PC-9 (cell line): Measurements from ENCODE around the gene EP400. TPM values are rescaled to one million over a fixed set of nuclear protein-coding genes. Genes with fewer than 3 reads are reported as not detected.

Source experiments
- BruUV-seq: library from RNA; stranded (reverse); fragments of 400-500 nt; replicated peaks from 2 replicates; lab custom pipeline; 2021; lab: Mats Ljungman, UMichigan
- CTCF ChIA-PET: fragments of 300-600 bp; sonication (Branson Sonifier 250); formaldehyde crosslinking; loops from one replicate; lab custom pipeline; 2022; ENCODE audit warnings: antibody characterized with exemption; lab: Charles Lee
- POLR2A ChIA-PET: fragments of 300-600 bp; sonication (Branson Sonifier 250); formaldehyde crosslinking; loops from one replicate; lab custom pipeline; 2022; ENCODE audit warnings: antibody characterized with exemption; ENCODE audit not compliant: unreplicated experiment; lab: Charles Lee
- DNase-seq, 2 experiments: peaks; one replicate each; pipeline versions ENCODE4 v3.0.0 to v3.0.0-alpha.2; 2015 to 2022; ENCODE audit warnings: mixed read lengths in 1 of 2
- H2AFZ ChIP-seq: fragments of 200-600 bp; sonication (generic); 2 replicates; pipeline ENCODE4 v1.8.1; 2017; ENCODE audit warnings: antibody characterized with exemption
- H3F3A ChIP-seq: fragments of 200-600 bp; sonication (generic); 2 replicates; pipeline ENCODE4 v1.8.1; 2017; ENCODE audit warnings: antibody characterized with exemption, mild to moderate bottlenecking, low read depth; ENCODE audit not compliant: insufficient read depth
- H3K27ac ChIP-seq: fragments of 200-600 bp; sonication (generic); 2 replicates; pipeline ENCODE4 v1.6.1; 2016; ENCODE audit warnings: mixed run types
- H3K27me3 ChIP-seq: fragments of 200-600 bp; sonication (generic); 2 replicates; pipeline ENCODE4 v1.6.1; 2016; ENCODE audit warnings: low read depth, mixed run types; ENCODE audit not compliant: insufficient read depth
- H3K36me3 ChIP-seq: fragments of 200-600 bp; sonication (generic); 2 replicates; pipeline ENCODE4 v1.6.1; 2016; ENCODE audit warnings: low read depth, mixed run types
- H3K4me1 ChIP-seq: fragments of 200-600 bp; sonication (generic); replicated peaks from 2 replicates; pipeline ENCODE4 v1.6.1; 2016; ENCODE audit warnings: mixed run types; ENCODE audit not compliant: insufficient read depth
- H3K4me2 ChIP-seq: fragments of 200-600 bp; sonication (generic); 2 replicates; pipeline ENCODE4 v1.6.1; 2017; ENCODE audit warnings: mixed run types
- H3K4me3 ChIP-seq: fragments of 200-600 bp; sonication (generic); 2 replicates; pipeline ENCODE4 v1.6.1; 2016; ENCODE audit warnings: mixed run types
- H3K79me2 ChIP-seq: fragments of 200-600 bp; sonication (generic); 2 replicates; pipeline ENCODE4 v1.6.1; 2017; ENCODE audit warnings: low read depth, mixed run types
- H3K9me2 ChIP-seq: fragments of 200-600 bp; sonication (generic); 2 replicates; pipeline ENCODE4 v1.8.1; 2017; ENCODE audit warnings: mild to moderate bottlenecking; ENCODE audit not compliant: insufficient read depth
- H3K9me3 ChIP-seq: fragments of 200-600 bp; sonication (generic); 2 replicates; pipeline ENCODE4 v1.8.1; 2016; ENCODE audit warnings: low read depth; ENCODE audit not compliant: insufficient read depth
- H4K20me1 ChIP-seq: fragments of 200-600 bp; sonication (generic); 2 replicates; pipeline ENCODE4 v1.8.1; 2017; ENCODE audit not compliant: insufficient read depth
- EZH2 ChIP-seq: fragments of 200-600 bp; sonication (generic); IDR thresholded peaks from 2 replicates; pipeline ENCODE4 v1.8.0; 2017; ENCODE audit warnings: antibody characterized with exemption, low read depth
- intact Hi-C: fragments of 100-400 bp; cut with micrococcal nuclease; formaldehyde crosslinking; loops from one replicate; pipeline ENCODE4 v1.10.0; 2022; ENCODE audit not compliant: unreplicated experiment
- total RNA-seq: library from RNA; stranded (reverse); gene quantifications from 2 replicates; pipeline ENCODE4 v1.2.3, GENCODE V29; 2021
- TF ChIP-seq, protein P1 (sequence below): fragments of 200-600 bp; sonication (generic); conservative IDR thresholded peaks from 2 replicates; pipeline ENCODE4 v1.6.1; 2017; ENCODE audit warnings: mixed run types, antibody characterized with exemption, mild to moderate bottlenecking, moderate library complexity

Gene EP400
- total RNA-seq, 1 experiment from 2014 or later: 50.3 TPM

DNA sequence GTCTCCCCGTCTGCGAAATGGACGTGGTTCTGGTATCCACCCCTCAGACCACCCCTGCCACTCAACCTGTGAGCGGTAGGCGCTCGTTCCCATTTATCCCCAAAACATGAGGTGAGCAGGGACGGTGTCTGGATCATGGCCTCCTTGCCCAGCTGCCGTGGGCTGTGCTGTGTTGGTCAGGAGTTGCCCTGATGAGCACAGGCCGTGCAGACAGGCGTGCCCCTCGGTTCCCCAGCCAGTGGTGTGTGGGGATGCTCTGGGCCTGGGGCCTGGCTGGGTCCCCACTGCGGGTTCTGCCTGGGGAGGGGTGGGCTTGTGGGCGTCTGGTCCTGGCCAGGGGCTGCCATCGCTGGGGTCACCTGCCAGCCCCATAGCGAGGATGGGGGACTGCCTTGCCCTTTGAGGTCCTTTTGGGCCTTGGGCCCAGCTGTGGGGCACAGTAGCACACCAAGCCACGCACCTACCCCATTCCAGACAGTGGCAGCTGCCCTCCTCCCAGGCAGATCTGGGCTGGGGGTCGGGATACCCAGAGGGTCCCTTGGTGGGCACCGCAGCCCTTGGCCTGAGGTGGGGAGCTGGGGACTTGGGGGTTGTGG lies 31.9 kb upstream of the EP400 start:
- BruUV-seq: no TSS peak
- Histone ChIP-seq H3K79me2 (no peaks in the 10 kb centered on the region), H3K27me3 (no peaks in the 10 kb centered on the region), H3K4me1 (no peaks in the 10 kb centered on the region), H3K9me2 (no peaks in the 10 kb centered on the region), H3K9me3 (no peaks in the 10 kb centered on the region), H3K36me3 (peaks cover 7% of the 10 kb centered on the region; the same call in 1 of the 2 replicates), H2AFZ (no peak overlapping the region), H3F3A (no peaks in the 10 kb centered on the region), H4K20me1 (peaks cover 8% of the 10 kb centered on the region; the same call in 1 of the 2 replicates), H3K4me2 (no peak overlapping the region), H3K27ac (no peak overlapping the region), H3K4me3 (no peak overlapping the region)
- intact Hi-C loops: no loop called here
- TF ChIP-seq, protein P1, sequence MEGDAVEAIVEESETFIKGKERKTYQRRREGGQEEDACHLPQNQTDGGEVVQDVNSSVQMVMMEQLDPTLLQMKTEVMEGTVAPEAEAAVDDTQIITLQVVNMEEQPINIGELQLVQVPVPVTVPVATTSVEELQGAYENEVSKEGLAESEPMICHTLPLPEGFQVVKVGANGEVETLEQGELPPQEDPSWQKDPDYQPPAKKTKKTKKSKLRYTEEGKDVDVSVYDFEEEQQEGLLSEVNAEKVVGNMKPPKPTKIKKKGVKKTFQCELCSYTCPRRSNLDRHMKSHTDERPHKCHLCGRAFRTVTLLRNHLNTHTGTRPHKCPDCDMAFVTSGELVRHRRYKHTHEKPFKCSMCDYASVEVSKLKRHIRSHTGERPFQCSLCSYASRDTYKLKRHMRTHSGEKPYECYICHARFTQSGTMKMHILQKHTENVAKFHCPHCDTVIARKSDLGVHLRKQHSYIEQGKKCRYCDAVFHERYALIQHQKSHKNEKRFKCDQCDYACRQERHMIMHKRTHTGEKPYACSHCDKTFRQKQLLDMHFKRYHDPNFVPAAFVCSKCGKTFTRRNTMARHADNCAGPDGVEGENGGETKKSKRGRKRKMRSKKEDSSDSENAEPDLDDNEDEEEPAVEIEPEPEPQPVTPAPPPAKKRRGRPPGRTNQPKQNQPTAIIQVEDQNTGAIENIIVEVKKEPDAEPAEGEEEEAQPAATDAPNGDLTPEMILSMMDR: no peak
- TF ChIP-seq EZH2: no peak
- no peak for DNase-seq
- ChIA-PET POLR2A (no interaction called here), CTCF (no interaction called here)

DNA sequence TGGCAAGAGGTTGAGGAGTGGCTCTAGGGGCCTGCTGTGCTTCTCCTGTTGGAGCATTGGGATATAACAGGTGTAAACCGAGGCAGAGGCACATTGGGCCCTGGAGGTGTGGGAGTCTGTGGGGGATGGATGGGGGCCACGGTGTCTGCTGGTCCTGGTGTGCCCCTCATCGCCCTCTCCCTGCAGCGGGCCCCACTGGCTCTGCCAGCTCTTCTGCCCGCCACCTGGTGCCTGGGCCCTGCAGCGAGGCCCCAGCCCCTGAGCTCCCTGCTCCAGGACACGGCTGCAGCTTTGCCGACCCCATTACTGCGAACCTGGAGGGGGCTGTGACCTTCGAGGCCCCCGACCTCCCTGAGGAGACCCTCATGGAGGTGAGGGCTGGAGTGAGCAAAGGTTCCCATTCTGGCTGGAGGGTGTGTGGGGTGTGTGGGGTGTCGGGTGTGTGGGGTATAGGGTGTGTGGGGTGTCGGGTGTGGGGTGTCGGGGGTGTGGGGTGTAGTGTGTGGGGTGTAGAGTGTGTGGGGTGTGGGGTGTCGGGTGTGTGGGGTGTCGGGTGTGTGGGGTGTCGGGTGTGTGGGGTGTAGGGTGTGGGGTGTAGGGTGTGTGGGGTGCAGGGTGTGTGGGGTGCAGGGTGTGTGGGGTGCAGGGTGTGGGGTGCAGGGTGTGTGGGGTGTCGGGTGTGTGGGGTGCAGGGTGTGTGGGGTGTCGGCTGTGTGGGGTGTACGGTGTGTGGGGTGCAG lies 31.3 kb upstream of the EP400 start:
- Histone ChIP-seq H3K27me3 (no peaks in the 10 kb centered on the region), H3K4me2 (no peak overlapping the region), H4K20me1 (peaks cover 8% of the 10 kb centered on the region; the same call in 1 of the 2 replicates), H2AFZ (no peak overlapping the region), H3K4me1 (no peaks in the 10 kb centered on the region), H3K9me3 (no peaks in the 10 kb centered on the region), H3K27ac (no peak overlapping the region), H3K79me2 (no peaks in the 10 kb centered on the region), H3F3A (no peaks in the 10 kb centered on the region), H3K9me2 (no peaks in the 10 kb centered on the region), H3K36me3 (peaks cover 7% of the 10 kb centered on the region; the same call in 1 of the 2 replicates), H3K4me3 (no peak overlapping the region)
- TF ChIP-seq, protein P1: no peak
- no peak for TF ChIP-seq EZH2
- no TSS peak for BruUV-seq
- ChIA-PET POLR2A (no interaction called here), CTCF (no interaction called here)
- no peak for DNase-seq
- intact Hi-C loops: no loop called here

DNA sequence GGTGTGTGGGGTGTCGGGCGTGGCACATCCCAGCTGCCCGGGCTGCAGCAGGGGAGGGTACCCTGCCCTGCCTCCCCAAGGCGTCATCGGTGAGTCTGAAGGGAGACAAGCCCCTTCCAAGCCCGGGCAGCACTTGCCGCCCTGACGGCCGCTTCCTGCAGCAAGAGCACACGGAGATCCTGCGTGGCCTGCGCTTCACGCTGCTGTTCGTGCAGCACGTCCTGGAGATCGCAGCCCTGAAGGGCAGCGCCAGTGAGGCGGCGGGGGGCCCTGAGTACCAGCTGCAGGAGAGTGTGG lies 30.7 kb upstream of the EP400 start:
- no TSS peak for BruUV-seq
- no peak for DNase-seq
- POLR2A ChIA-PET: no interaction called here

More for the DNA sequence above, 30.7 kb upstream of the EP400 start:
- Histone ChIP-seq H3K9me3 (no peaks in the 10 kb centered on the region), H3K79me2 (no peaks in the 10 kb centered on the region), H3K27me3 (no peaks in the 10 kb centered on the region), H2AFZ (no peak overlapping the region), H3K27ac (no peak overlapping the region), H3K4me2 (no peak overlapping the region), H3F3A (peaks cover 4% of the 10 kb centered on the region; the same call in 1 of the 2 replicates), H4K20me1 (peaks cover 8% of the 10 kb centered on the region; the same call in 1 of the 2 replicates), H3K9me2 (no peaks in the 10 kb centered on the region), H3K4me1 (no peaks in the 10 kb centered on the region), H3K4me3 (no peak overlapping the region), H3K36me3 (peaks cover 7% of the 10 kb centered on the region; the same call in 1 of the 2 replicates)
- intact Hi-C loops: no loop called here
- CTCF ChIA-PET: no interaction called here
- TF ChIP-seq, protein P1: no peak
- no peak for TF ChIP-seq EZH2
